CMK (cell line): ENCODE data around the gene PRPF39.
"Not testable (repeated sequence)": the region's sequence is repeated elsewhere in the genome, so short reads cannot be mapped to it uniquely, and the experiment has no call there.

Experiments
- DNase-seq: peaks from one replicate; pipeline ENCODE4 v3.0.0-alpha.2; 2010; ENCODE audit warnings: low read depth

Gene PRPF39

GRCh38 chr14:45083976-45084722 lies at the start of gene PRPF39:
Gene PRPF39, plus strand, starts transcription at chr14:45084116. Its CDS starts 11,124 bp downstream, at chr14:45095240.
- peak; percentile 66 for DNase-seq

- no peak for DNase-seq
These were observed 49.2 kb upstream of the PRPF39 start for GRCh38 chr14:45034730-45035129.

GRCh38 chr14:45038256-45038655 lies 45.7 kb upstream of the PRPF39 start:
- DNase-seq = no peak

- DNase-seq = no peak
These were observed 45.1 kb upstream of the PRPF39 start for GRCh38 chr14:45038865-45039264.

DNA sequence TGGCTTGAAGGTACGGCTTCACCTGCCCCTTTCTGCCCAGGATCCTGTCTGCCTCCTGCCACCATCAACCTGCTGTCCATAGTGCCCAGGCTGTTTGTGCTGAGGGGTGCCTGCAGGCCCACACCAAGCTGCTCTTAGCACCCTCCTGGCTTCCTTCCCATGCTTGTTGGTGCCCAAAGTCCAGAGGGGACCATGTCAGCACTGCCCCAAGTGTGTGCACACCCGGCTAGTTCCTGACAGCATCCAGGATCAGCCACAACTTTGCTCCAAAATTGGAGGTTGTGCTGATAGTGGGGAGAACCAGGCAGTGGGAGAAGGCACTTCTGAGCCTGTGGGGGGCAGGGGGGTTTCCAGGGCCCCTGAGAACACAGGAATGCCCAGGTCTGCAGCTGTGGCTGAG lies 44.5 kb upstream of the PRPF39 start:
- no peak for DNase-seq

DNA sequence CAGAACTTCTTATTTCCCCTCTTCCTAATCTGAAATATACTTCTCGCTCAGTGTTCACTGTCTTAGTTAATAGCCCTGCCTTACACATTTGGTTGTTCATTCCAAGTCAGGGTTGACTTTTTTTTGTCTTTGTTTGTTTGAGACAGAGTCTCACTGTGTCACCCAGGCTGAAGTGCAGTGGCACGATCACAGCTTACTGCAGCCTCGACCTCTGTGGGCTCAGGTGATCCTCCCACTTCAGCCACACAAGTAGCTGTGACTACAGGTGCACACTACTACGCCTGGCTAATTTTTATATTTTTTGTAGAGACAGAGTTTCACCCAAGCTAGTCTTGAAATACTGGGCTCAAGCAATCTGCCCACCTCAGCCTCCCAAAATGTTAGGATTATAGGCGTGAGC lies 42.3 kb upstream of the PRPF39 start:
- no peak for DNase-seq

DNA sequence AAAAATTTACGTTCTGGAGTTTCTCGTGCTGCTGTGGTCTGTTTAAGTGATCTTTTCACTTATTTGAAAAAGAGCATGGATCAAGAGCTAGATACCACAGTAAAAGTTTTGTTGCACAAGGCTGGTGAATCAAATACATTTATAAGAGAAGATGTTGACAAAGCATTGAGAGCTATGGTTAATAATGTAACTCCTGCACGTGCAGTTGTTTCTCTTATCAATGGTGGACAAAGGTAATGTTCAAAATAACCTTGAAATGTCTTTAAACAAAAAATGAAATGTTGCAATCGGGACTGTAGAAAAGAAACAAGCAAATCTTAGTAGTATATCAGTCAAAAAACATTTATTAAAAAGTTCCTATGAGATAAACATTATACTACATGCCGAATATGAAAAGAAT lies 39.3 kb upstream of the PRPF39 start:
- DNase-seq = no peak

- no peak for DNase-seq
These were observed 35.5 kb upstream of the PRPF39 start for GRCh38 chr14:45048385-45048784.

DNA sequence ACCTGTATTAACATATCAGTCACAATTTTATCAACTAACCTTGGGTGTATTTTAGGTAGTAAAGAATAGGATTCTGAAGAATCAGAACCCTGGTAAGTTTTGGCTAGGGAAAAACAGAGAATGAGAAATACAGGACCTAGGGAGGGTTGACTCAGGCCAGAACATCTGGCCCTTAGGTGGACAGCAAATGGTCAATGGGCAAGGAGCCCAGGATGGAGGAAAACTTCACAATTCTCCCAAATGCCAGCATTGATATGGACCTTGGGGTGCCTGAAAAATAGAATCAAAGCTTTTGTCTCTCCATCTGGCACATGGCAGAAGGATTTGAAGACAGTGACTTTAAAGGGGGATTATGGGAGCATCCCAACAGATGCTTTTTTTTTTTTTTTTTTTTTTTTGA lies 32.7 kb upstream of the PRPF39 start:
- no peak for DNase-seq

- no peak for DNase-seq
These were observed 32.0 kb upstream of the PRPF39 start for GRCh38 chr14:45051896-45052295.

GRCh38 chr14:45057349-45057748 lies 26.6 kb upstream of the PRPF39 start:
- DNase-seq = no peak

DNA sequence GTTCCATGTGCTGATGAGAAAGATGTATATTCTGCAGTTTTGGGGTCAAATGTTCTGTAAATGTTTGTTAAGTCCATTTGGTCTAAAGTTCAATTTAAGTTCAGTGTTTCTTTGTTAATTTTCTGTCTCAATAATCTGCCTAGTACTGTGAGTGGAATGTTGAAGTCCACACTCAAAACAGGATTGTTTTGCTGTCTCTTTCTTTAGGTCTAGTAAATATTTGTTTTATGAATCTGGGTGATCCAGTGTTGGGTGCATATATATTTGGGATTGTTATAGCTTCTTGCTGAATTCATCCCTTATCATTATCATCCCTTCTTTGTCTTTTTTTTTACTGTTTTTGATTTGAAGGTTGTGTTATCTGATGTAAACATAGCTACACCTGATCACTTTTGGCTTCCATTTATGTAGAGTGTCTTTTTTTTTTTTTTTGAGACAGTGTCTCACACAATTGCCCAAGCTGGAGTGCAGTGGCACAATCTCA lies 26.0 kb upstream of the PRPF39 start:
- no peak for DNase-seq

- DNase-seq = no peak
These were observed 23.4 kb upstream of the PRPF39 start for GRCh38 chr14:45060551-45060950.

- DNase-seq = no peak
These were observed 18.4 kb upstream of the PRPF39 start for GRCh38 chr14:45065540-45065939.

DNA sequence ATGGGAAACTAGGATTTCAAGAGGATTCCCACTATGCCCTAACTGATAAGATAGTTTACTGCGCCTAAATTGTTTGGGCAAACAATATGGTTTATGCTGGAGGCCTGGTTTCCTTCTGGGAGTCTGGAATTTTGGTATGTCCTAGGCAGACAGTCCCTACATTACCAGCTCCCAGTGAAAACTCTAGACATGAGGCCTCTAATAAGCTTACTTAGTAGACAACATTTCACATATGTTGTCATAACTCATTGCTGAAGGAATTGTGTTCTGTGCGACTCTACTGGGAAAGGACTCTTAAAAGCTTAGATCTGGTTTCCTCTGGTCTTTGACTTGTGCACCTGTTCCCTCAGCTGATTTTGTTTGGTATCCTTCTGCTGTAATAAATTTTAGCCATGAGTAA lies 18.0 kb upstream of the PRPF39 start:
- DNase-seq = no peak

GRCh38 chr14:45066667-45067066 lies 17.2 kb upstream of the PRPF39 start:
- DNase-seq = no peak

GRCh38 chr14:45068396-45068795 lies 15.5 kb upstream of the PRPF39 start:
- no peak for DNase-seq

- DNase-seq = no peak
These were observed 13.7 kb upstream of the PRPF39 start for GRCh38 chr14:45070215-45070614.

DNA sequence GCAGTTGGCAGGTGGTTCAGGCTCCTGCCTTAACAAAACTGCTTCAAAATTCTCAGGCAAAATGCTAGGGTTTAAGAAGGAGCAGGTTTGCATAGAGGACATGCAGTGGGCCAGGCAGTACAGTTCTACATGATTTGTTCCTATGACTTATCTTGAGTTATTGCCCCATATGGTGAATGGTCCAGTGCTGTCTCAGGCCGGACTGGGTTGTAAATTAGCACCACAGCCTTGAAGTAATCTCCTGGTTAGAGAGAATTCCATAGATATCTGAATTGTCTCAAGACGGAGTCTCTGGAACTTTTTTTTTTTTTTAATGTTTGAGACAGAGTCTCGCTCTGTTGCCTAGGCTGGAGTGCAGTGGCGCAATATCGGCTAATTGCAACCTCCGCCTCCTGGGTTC lies 11.8 kb upstream of the PRPF39 start:
- DNase-seq = no peak

DNA sequence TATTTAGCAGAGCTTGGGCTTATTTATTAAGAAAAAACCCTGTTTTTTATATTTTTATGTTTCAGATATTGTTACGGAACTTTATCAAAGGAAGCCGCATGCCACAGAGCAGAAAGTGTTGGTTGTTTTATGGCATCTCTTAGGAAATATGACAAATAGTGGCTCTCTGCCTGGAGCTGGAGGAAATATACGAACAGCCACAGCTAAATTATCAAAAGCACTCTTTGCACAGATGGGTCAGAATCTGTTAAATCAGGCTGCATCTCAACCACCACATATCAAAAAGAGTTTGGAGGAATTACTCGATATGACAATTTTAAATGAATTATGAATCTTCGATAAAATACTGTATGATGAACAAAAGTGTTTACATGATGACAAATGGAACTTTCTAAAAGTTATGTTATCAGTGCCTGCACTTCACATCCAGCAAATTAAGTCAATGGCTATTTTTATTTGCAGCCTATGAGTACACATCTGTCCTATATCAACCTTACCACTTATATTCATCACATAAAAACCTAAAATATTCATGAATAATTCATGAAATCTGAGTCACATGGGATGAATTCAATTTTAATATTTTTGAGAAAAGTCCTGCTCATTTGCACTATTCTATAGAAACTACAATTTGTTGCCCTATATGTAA lies 10.6 kb upstream of the PRPF39 start:
- no peak for DNase-seq

GRCh38 chr14:45078323-45078722 lies 5.6 kb upstream of the PRPF39 start:
- DNase-seq = no peak

GRCh38 chr14:45080416-45080968 lies 3.4 kb upstream of the PRPF39 start:
- not testable (repeated sequence) for DNase-seq

- not testable (repeated sequence) for DNase-seq
These were observed 2.8 kb upstream of the PRPF39 start for GRCh38 chr14:45081096-45081495.
